Colonic mucosa (tissue), 4 donors: ENCODE data around the gene AFG3L2. TPM values are rescaled to one million over a fixed set of nuclear protein-coding genes. Genes with fewer than 3 reads are reported as not detected.

Experiments
- DNase-seq: peaks from one replicate; pipeline ENCODE4 v3.0.0-alpha.2; 2020
- H3K27ac ChIP-seq: fragments of 200-600 bp; one replicate; pipeline ENCODE4 v1.8.0; 2021
- H3K27me3 ChIP-seq: fragments of 200-600 bp; one replicate; pipeline ENCODE4 v1.8.0; 2021
- H3K36me3 ChIP-seq: fragments of 200-600 bp; one replicate; pipeline ENCODE4 v1.8.0; 2021
- H3K4me1 ChIP-seq: fragments of 200-600 bp; one replicate; pipeline ENCODE4 v1.8.0; 2021; ENCODE audit warnings: mild to moderate bottlenecking
- H3K4me3 ChIP-seq: fragments of 200-600 bp; one replicate; pipeline ENCODE4 v1.8.0; 2021
- H3K9ac ChIP-seq, 2 donors: one replicate each; pipeline ENCODE4 v1.7.0; 2013; ENCODE audit warnings: control low read depth in 2 of 2, low read depth in 2 of 2, low read length in 2 of 2
- H3K9me3 ChIP-seq: fragments of 200-600 bp; one replicate; pipeline ENCODE4 v1.8.0; 2021
- CTCF ChIP-seq: fragments of 200-600 bp; IDR thresholded peaks from one replicate; pipeline ENCODE4 v1.8.0; 2022; ENCODE audit warnings: antibody characterized with exemption, mild to moderate bottlenecking
- intact Hi-C: fragments of 100-400 bp; cut with DNase I; formaldehyde crosslinking; loops from one replicate; pipeline ENCODE4 v1.14.1; 2022
- total RNA-seq, 2 donors: library from RNA; stranded (reverse); fragmentation: NEBNext Ultra II Directional in 1 of 2; extraction: Animal tissue kit (Norgen Biotek cat#: 25700) in 1 of 2; gene quantifications; one replicate each; pipeline ENCODE4 v1.2.1, GENCODE V29; 2021
- donor health status: healthy.
- donor health status: DM: no; HTN: no; CAD: no.
- donor health status: DM: no; HTN: no; CAD: no.

The AFG3L2 gene
- total RNA-seq, 2 donors from 2014 or later, result 94.3 to 112 TPM

- Histone ChIP-seq H3K27me3 (no peaks in the 10 kb centered on the region), H3K9ac (no peak overlapping the region), H3K27ac (no peak overlapping the region), H3K4me3 (no peak overlapping the region), H3K36me3 (no peaks in the 10 kb centered on the region), H3K4me1 (no peaks in the 10 kb centered on the region), H3K9me3 (no peaks in the 10 kb centered on the region)
- intact Hi-C loops, result no loop called here
- no peak for DNase-seq
- TF ChIP-seq CTCF, result no peak
Measured at GRCh38 chr18:12296087-12296403, 81.0 kb downstream of the AFG3L2 start.

GRCh38 chr18:12295389-12296086, 81.5 kb downstream of the AFG3L2 start:
- Histone ChIP-seq H3K4me3 (no peak overlapping the region), H3K9ac (no peak overlapping the region), H3K4me1 (no peaks in the 10 kb centered on the region), H3K9me3 (no peaks in the 10 kb centered on the region), H3K36me3 (no peaks in the 10 kb centered on the region), H3K27ac (no peak overlapping the region), H3K27me3 (no peaks in the 10 kb centered on the region)
- intact Hi-C loops, result no loop called here
- TF ChIP-seq CTCF, result no peak
- no peak for DNase-seq

- Histone ChIP-seq H3K27ac (no peak overlapping the region), H3K4me1 (no peaks in the 10 kb centered on the region), H3K27me3 (peaks cover 1% of the 10 kb centered on the region), H3K9me3 (no peaks in the 10 kb centered on the region), H3K36me3 (no peaks in the 10 kb centered on the region), H3K9ac (no peak overlapping the region), H3K4me3 (no peak overlapping the region)
- no peak for TF ChIP-seq CTCF
- no peak for DNase-seq
- intact Hi-C loops, result no loop called here
Measured at GRCh38 chr18:12293831-12294230, 83.2 kb downstream of the AFG3L2 start.

- H3K27ac ChIP-seq, result no peak overlapping the region
- no peak overlapping the region for H3K9ac ChIP-seq
- TF ChIP-seq CTCF, result no peak
- peaks cover 4% of the 10 kb centered on the region for H3K4me1 ChIP-seq
- H3K27me3 ChIP-seq, result peaks cover 16% of the 10 kb centered on the region
- intact Hi-C loops, result no loop called here
- no peaks in the 10 kb centered on the region for H3K9me3 ChIP-seq
- no peak for DNase-seq
- H3K4me3 ChIP-seq, result no peak overlapping the region
- no peaks in the 10 kb centered on the region for H3K36me3 ChIP-seq
Measured at GRCh38 chr18:12291690-12292089, 85.3 kb downstream of the AFG3L2 start.

GRCh38 chr18:12291161-12291560, 85.9 kb downstream of the AFG3L2 start:
- Histone ChIP-seq H3K9me3 (no peaks in the 10 kb centered on the region), H3K4me1 (peaks cover 4% of the 10 kb centered on the region), H3K9ac (no peak overlapping the region), H3K27me3 (peaks cover 17% of the 10 kb centered on the region), H3K4me3 (no peak overlapping the region), H3K36me3 (no peaks in the 10 kb centered on the region), H3K27ac (no peak overlapping the region)
- no peak for DNase-seq
- no peak for TF ChIP-seq CTCF
- intact Hi-C loops, result no loop called here
